Measurements from ENCODE around the gene C4orf36.
A peak's percentile ranks its signal among the peaks of the same experiment; 100 is the strongest.

Gene C4orf36, protein sequence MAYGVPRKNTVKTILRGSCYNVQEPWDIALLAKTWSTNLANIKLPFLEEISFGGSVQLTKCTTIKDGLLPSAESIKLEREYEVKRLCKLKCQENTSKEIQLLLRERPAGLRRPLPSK

DNA sequence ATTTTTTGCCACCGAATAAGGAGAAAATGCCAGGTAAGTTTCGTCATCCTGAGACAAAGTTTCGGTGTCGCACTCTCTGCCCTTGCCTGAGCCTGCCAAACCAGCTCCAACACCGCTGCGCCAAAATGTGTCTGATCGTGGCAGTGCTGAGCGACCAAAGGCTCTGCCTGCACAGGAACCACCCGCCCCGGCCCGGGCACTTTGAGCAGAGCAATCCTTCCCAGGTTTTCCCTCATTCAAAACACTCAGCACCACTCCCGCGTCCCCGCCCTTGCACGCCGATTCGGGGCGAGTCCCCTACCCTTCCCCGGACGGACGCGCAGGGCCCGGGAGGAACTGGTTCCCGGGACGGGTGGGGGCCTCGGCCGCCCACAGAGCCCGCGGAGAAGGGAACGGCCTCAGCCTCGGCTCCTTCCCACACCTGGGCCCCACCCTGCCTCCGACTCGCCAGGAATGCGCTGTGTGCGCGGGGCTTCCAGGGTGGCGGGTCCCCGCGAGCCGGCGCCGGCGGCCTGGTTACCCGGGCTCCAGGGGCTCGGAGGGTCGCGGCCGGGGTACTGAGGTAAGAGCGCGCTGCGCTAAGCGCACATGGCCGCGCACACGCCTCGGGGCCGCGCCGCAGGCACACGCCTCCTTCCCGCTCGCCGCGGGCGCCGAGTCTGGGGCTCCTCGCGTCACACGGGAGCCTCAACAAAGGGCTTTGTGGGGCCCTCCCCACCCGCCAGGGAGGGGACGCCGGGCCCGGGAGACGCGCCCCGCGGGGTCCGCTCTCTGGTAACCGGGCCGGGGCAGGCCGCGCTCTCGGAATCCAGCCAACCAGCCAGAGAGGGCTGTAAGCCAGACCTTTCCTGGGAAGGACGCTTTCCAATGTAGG is at the start of gene C4orf36:
TSS of gene C4orf36 (minus strand) at position 661 of the 874 bp plus-strand sequence. CDS start 902 bp downstream, outside the sequence.
- DNase-seq: peak in 2 of 4 experiments; percentile 1 to 4

DNA sequence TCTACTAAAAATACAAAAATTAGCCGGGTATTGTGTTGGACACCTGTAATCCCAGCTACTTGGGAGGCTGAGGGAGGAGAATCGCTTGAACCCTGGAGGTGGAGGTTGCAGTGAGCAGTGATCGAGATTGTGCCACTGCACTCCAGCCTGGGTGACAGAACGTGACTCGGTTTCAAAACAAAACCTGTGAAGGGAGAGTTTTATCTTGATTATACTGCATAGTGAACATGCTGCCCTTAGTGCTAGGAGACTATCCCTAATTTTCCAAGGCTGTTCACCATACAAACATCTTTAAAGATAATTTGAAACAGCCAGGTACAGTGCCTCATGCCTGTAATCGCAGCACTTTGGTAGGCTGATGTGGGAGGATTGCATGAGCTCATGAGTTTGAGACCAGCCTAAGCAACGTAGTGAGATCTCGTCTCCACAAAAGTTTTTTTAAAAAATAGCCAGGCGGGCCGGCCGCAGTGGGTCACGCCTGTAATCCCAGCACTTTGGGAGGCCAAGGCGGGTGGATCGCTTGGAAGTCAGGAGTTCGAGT is 48.8 kb upstream of the C4orf36 start:
- no peak for DNase-seq

DNA sequence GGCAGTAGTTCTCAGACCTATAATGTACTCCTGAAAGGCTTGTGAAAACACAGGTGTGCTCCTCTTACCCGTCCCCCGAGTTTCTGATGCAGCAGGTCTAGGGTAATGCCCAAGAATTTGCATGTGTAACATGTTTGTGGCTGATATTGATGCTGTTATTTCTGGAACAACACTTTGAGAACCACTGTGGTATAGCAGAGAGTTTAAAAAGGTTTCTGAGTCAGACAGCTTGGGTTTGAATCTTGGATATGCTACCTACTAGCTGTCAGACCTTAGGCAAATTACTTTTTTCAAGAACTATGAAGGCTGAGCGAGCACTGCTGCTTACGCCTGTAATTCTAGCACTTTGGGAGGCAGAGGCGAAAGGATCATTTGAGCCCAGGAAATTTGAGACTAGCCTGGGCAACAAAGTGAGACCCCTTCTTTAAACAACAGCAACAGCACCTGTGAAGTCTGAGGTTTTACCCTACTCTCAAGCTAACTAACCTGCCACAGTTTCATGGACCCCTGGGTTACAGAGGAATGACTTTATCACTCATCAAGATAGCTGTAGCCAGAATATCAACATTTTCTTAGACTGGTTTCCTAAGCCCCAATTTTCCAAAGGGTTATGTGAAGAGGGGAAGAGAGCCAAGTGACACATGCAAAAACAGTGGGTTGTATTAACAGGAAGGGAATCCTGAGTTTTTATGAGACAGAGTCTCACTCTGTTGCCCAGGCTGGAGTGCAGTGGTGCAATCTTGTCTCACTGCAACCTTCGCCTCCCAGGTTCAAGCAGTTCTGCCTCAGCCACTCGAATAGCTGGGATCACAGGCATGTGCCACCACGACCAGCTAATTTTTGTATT is 47.7 kb upstream of the C4orf36 start:
- DNase-seq: no peak

DNA sequence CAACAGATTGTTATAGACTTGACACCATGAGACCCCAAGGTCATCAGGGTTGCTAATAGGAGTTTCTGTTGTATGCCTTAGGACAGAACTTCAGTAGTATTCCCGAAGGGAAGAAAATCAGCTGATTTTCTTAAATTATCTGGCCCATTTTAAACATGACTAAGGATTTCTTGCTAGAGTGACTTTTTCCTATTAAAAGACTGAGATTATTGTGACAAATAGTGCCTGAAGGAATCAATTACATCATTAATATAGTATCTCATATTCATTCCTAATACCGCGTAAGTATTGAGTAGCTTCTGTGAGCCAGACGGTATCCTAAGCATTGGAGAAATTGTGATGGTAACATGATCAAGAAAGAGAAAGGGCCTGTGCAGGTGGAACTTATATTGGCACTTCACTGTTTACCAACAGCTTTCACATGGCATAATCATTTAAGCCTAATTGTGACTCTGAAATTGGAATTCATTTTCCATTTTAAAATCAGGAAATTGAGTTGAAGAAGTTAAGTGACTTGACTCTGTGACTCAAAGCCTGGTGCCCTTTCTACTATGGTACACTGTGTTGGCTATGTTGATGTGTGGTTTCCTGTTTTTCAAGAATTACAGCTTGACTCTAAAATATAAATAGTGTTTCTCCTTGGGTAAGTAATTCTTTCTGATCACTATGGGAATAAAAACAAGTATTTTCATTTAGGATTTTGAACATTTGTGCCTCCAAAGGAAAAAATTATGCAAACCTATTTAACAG is 46.7 kb upstream of the C4orf36 start:
- DNase-seq: no peak

DNA sequence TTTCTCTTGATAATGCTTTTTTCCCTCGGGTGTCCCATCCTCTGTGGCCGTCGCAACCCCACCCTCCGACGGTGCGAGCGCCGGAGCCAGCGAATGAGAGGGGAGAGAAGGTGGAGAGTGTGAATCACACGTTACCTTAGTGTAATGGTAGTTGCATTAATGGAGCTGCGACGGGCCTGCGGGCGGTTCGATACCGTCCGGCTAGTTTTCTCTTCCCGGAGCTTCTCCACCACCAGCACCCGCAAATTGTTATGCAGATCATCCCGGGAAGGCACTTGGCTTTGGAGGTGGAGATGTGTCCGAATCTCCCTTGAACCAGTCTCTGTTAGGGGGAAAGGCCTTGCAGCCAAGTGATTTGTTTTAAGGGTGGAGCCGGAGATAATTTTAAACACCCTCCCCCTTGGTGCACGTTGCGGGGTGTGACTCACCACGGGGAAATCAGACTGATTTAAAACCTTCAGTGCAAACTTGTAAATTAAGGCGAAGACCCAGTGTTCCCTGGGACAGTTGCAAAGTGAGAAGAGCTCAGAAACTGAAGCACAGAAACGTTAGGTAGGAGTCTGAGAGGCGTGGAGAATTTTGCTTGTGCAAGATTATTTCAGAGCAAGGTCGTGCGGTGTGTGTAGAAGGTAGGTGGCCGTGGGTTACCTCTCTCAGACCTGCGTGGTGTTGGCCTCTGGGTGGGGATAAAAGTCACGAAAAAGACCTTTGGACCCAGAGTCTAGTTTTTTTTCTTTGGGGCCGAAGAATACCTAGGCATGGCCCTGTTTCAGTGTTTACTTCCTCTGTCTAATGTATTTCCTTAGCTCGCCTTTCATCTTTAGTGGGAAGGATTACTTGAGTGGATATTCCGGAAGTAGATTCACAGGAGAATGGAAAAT is 43.9 kb upstream of the C4orf36 start:
- peak; percentile 40 to 65 (median 58) for DNase-seq

DNA sequence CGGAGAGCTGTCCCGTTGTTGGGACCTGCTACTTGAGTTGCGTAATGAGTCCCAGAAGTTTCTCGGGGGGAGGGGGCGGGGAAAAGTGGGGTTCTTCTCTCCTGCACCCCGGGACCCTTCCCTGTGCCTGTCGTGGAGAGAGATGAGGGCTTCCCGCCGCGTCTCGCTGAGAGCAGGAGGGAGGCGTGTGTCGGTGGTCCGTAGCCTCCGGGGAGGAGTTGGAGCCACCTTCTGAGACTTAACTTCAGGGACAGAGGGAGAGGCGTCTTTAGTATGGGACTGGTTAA is 43.3 kb upstream of the C4orf36 start:
- DNase-seq: peak in 1 of 4 experiments; percentile 33

DNA sequence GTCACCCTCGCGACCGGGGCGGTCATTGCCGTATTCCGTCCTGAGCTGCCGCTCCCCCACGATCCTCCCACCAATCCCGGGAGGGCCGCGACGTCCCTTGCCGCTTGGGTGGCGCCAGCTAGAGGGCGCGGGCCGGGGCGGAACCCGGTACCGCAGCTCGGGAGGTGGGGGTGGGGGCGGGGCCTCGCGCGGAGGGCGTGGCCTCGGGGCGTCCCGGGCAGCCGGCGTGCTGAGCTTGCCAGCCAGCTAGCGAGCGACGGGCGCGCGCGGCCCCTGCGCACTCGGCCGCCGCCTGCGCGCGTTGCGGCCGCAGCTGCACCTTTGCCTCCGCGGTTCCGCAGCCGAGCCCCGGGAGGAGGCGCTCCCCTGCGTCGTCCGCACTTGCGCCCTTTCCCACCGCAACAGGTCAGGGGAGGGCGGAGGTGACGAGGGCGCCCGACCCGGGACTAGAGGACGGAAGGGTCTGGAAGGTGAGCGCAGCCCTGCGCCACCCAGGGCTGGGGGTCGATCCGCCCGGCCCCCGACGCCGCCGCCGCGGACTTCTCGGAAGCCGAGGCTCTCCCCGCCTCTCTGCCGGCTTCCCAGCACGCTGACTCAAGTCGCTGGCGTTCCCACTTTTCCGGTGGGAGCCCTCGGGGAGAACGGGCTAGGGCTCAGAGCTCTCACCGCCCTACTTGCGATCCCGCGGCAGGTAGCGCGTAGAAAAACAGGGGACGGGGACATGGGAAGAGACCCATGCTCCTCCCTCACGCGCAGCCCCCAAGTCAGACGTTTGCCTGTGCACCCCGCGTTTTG is 42.7 kb upstream of the C4orf36 start, which contains the start of gene AFF1:
TSS of gene AFF1 (plus strand) at position 241 of the 795 bp plus-strand sequence. CDS start 13,523 bp downstream, outside the sequence.
- peak; percentile 75 to 92 (median 84) for DNase-seq

DNA sequence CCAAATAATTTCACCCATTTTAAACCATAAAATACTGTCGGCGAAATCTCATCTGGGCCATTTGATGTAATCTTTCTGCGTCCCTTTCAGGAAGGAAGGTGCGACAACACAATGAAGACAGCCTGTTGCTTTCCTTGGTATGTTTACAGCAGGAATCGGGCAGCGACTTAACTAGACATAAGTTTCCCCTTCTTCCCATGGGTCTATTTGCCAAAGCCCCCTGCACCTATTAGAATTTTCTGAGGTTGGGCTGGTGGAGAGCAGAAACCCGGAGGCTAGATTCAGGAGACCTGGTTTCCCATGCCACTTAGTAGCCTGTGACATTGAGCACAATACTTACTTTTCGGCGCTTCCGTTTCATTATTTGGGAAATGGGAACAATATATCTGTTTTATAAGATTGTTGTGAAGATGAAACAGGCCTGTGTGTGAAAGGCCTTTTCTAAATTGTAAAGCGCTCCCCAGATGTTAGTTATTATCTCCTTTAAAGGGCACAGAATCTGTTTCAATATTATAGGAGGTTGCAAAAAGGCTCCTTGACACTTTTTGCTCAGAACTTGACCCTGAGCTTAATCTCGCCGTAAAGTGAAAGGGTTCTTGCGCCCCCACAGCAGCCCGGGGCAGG is 42.0 kb upstream of the C4orf36 start:
- DNase-seq: no peak

DNA sequence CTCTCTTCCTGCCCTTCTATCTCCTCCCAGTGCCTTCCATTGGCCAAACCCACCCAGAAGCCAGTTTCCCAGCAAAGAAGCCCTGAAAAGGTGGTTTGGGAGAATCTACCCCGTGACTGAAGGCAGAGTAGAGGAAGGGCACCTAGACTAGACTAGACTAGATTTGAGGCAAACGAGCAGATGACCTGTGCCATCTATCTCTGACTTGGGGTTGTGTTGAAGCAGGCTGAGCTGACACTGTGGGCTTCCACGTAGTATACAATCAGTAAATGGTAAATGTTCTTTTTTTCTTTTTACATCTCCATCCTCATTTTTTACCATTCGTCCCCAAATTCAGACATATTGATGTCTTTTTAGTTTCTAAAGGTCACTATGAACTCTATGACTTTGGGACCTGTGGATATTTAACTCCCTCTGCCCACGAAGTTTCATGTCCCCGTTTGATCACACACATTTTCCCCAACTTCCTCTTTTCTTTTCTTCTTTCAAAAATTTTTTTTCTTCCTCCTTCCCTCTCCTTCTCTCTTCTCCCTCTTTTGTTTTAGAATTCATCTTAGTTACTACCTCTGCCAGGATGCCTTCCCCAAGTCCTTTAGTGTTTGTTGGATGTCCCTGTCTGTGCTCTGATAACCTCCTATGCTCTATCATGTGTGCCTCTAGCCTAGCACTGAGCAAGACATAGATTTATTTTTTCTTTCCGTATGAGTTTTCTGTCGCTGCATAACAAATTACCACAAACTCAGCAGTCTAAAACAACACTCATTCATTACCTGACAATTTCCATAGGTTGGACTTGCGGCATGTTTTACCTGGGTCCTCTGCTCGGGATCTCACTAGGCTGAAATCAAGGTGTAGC is 36.4 kb upstream of the C4orf36 start:
- no peak for DNase-seq

DNA sequence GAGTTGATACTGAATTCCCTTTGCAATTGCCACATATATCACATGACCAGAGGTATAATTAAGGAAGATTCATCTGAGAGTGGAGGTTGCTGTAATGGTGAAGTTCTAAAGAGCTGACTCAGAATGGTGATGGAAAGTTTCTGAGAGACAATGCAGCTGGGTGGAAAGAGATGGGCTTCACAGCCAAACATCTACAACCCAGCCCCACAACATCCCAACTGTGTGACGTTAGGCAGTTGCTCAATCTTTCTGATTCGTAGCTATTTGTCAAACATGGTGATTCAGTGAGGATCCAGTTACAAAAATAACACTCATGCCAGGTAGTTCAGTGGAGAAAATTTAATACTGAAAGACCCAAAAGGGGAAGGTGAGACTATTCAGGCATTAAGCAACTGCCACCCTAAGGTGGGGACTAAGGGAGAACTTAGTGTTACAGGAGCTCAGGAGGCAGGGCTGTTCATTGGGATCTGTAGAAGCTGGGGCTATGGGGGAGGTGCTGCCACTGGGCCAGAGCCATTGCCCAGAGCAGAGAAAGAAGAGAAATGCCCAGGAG is 35.7 kb upstream of the C4orf36 start:
- DNase-seq: no peak

DNA sequence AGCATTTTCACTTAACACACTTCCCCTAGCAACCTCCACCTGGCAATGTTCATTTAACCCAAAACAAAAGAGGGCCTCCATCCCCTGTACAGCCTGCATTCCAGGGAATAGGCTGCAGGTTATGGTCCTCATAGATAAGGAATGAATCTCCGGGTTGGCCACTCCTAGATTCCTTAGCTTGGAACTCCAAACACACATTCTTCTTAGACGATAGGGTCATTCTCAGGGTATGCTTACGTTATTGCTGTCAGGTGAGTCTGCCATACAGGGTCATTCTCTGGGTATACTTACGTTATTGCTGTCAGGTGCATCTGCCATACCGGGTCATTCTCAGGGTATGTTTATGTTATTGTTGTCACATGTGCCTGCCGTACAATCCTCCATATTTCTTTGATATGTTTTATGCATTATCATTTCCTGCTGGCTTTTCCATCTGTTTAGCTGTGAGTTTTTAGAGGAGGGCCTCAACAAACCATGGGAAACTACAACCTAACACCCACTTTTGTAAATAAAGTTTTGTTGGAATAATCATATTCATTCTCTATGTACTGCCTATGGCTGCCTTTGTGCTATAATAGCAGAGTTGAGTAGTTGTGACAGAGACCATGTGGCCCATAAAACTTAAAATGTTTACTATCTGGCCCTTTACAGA is 34.3 kb upstream of the C4orf36 start:
- DNase-seq: no peak

DNA sequence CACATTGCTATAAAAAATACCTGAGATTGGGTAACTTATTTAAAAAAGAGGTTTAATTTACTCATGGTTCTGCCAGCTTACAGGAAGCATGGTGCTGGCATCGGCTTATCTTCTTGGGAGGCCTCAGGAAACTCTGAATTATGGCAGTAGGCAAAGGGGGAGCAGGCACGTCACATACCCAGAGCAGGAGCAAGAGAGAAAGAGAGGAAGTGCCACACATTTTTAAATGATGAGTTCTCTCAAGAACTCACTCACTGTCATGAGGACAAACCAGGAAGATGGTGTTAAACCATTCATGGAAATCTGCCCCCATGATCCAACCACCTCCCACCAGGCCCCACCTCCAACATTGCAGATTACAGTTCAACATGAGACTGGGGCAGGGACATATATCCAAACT is 32.6 kb upstream of the C4orf36 start:
- no peak for DNase-seq

DNA sequence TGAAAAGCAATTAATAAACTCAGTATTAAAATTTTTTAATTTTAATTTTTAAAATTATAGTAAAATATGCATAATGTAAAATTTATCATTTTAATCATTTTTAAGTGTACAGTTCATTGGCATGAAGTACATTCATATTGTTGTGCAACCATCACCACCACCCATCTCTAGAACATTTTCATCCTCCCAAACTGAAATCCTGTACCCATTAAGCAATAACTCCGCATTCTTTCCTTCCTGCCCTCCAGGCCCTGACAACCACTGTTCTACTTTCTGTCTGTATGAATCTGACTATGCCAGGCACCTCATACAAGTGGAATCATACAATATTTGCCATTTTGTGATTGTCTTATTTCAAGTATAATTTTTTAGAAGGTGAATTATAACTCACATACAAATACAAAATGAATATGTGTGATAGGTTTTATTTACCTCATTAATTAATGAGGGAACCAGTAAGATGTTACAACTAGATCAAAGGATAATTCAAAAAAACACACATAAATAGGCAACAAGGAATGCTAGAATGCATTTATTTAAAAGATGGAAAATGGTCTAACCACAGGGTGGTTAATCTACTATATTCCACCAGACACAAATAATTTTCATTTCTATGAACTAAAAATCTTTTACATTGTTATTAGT is 29.5 kb upstream of the C4orf36 start:
- DNase-seq: no peak

DNA sequence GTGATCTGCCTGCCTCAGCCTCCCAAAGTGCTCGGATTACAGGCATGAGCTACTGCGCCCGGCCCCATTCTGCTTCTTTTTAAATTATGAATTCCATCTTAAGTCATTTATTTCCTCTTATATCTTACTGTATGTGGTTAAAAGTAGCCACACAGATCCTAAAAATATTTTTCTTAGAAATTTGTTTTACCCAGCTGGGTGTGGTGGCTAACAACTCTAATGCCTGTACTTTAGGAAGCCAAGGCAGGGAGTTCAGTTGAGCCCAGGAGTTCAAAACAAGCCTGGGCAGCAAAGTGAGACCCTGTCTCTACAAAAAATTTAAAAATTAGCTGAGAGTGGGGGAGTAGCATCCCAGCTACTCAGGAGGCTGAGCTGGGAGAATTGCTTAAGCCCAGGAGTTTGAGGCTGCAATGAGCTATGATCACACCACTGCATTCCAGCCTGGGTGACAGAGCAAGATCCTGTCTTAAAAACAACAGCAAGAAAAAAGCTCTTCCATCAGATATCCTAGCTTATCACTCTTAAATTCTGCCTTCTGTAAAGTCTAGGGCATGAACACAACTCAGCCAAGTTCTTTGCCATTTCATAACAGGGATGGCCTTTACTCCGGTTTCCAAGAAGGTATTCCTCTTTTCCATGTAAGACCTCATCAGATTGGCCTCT is 27.5 kb upstream of the C4orf36 start:
- DNase-seq: no peak

DNA sequence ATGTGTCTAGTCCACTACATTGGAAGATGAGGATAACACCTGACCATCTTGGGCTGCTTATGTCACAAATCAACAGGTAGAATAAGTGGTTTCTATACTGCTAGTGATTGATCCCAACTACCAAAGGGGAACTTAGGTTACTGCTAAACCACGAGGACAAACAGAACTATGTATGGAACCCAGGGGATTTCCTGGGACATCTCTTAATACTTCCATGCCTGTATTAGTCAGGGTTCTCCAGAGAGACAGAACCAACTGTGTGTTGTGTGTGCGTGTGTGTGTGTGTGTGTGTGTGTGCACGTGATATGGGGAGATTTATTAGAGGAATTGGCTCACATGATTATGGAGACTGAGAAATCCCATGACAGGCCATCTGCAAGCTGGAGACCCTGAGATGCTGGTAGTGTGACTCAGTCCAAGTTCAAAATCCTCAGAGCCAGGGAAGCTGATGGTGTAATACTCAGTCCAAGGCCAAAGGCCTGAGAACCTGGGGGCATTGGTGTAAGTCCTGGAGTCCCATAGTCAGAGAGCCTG is 26.4 kb upstream of the C4orf36 start:
- no peak for DNase-seq

DNA sequence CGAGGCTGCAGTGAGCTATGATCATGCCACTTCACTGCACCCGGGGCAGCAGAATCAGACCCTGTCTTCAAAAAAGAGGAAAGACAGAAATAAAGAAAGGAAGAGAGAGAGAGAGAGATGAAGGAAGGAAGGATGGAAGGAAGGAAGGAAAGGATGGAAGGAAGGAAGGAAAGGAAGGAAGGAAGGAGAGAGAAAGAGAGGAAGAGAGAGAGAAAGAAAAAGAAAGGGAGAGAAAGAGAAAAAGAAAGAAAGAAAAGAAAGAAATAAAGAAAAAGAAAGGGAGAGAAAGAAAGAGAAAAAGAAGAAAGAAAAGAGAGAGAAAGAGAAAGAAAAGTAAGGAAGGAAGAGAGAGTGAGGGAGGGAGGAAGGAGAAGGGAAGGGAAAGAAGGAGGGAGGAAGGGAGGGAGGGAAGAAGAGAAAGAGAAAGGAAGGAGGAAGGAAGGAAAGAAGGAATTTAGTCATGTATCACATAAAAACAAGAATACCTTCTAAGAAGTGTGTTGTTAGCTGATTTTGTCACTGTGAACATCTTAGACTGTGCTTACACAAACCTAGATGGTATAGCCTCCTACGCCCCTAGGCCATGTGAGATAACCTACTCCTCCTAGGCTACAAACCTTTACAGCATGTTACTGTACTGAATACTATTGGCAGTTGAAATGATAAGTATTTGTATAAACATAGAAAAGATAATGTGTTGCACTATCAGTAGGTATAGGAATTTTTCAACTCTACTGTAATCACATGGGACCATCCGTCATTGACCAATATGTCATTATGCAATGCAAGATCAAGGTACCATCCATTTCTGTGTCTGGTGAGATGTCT is 25.2 kb upstream of the C4orf36 start:
- no peak for DNase-seq
